HFF-Myc (cell line): ENCODE results near the gene ZNF652.

Experiments
- DNase-seq: peaks from one replicate; pipeline ENCODE4 v3.0.0-alpha.2; 2011; ENCODE audit warnings: low read depth; ENCODE audit errors: extremely low read depth
- H3K4me3 ChIP-seq: replicated peaks from 2 replicates; pipeline ENCODE4 v1.5.1; 2011; ENCODE audit warnings: low read depth, mild to moderate bottlenecking, control low read depth, low read length
- CTCF ChIP-seq: IDR thresholded peaks from 2 replicates; pipeline ENCODE4 v1.5.1; 2012; ENCODE audit warnings: mild to moderate bottlenecking, low read depth, low read length, control low read depth; ENCODE audit errors: missing control alignments

The ZNF652 gene

GRCh38 chr17:49404361-49404760 lies 42.3 kb upstream of the ZNF652 start:
- no peak for DNase-seq
- no peak overlapping the region for H3K4me3 ChIP-seq
- TF ChIP-seq CTCF: no peak

- no peak for TF ChIP-seq CTCF
- DNase-seq: no peak
- H3K4me3 ChIP-seq: no peak overlapping the region
These were observed 41.7 kb upstream of the ZNF652 start for GRCh38 chr17:49403514-49404289.

GRCh38 chr17:49402706-49403105 lies 40.7 kb upstream of the ZNF652 start:
- no peak for TF ChIP-seq CTCF
- no peak overlapping the region for H3K4me3 ChIP-seq
- no peak for DNase-seq

GRCh38 chr17:49401971-49402611 lies 40.0 kb upstream of the ZNF652 start:
- TF ChIP-seq CTCF: no peak
- no peak for DNase-seq
- H3K4me3 ChIP-seq: no peak overlapping the region

GRCh38 chr17:49399995-49400394 lies 37.9 kb upstream of the ZNF652 start:
- H3K4me3 ChIP-seq: no peak overlapping the region
- DNase-seq: no peak
- TF ChIP-seq CTCF: no peak

GRCh38 chr17:49397586-49397985 lies 35.5 kb upstream of the ZNF652 start:
- no peak overlapping the region for H3K4me3 ChIP-seq
- no peak for DNase-seq
- TF ChIP-seq CTCF: no peak
